GF-D8 (cell line): ENCODE data around the gene ZNF691.
"Not testable (repeated sequence)": the region's sequence is repeated elsewhere in the genome, so short reads cannot be mapped to it uniquely, and the experiment has no call there.

Experiments
- DNase-seq: peaks from one replicate; lab custom pipeline; 2025; lab: John Stamatoyannopoulos, UW

ZNF691 gene

DNA sequence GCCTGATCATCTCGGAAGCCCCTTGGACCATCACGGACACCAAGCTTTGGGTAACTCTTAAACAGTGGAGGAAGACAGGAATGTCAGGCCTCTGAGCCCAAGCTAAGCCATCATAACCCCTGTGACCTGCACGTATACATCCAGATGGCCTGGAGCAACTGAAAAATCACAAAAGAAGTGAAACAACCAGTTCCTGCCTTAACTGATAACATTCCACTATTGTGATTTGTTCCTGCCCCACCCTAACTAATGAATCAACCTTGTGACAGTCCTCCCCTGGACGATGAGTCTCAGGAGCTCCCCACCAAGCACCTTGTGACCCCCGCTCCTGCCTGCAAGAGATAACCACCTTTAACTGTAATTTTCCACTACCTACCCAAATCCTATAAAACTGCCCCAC lies 13.0 kb downstream of the ZNF691 start:
- not testable (repeated sequence) for DNase-seq

DNA sequence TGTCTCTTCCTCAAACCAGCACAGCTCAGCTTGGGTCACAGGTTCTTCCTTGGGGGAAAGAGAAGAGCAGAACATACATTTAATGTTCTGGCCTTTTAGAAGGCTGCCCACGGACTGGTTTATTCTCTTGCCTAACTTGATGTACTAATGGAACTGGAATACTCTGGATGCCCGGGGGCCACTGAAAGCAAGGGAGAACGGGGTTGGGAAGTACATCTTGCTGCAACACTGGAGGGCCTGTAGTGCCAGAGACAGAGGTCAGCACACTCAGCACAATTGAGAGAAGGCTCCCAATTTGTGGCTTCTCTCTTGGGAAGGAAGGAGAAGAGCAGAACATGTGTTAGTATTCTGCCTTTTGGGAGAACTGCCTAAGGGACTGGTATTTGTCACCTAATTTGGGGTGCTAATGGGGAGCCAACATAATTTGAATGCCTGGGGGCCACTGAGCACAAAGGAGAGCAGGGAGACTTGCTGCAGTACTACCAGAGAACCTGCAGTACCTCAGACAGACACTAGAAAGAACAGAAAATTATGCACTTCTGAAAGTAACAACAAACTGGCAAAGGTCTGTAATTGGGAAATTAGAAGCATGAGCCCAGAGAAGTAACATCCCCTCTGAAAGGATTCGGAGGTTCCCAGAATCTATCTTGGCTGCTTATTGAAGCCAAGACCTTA lies 14.1 kb downstream of the ZNF691 start:
- no peak for DNase-seq

DNA sequence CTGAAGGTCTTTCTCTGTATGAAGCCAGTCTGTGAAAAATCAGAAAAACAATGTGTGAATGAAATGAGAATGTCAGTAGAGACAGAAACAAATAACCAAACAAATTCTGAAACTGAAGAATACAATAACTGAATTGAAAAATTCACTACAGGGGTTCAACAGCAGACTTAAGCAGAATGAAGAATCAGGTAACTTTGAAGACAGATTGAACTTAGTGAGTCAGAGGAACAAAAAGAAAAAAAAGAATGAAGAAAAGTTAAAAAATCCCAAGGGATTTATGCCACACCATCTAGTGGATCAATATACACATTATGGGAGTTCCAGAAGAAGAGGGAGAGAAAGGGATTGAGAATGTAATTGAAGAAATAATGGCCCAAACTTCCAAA lies 14.6 kb downstream of the ZNF691 start:
- no peak for DNase-seq

DNA sequence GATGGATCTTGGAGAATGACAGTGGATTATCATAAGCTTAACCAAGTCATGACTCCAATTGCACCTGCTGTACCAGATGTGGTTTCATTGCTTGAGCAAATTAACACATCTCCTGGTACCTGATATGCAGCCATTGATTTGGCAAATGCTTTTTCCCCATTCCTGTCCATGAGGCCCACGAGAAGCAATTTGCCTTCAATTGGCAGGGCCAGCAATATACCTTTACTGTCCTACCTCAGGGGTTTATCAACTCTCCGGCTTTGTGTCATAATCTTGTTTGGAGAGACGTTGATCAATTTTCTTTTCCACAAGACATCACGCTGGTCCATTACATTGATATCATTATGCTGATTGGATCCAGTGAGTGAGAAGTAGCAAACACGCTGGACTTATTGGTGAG lies 20.1 kb downstream of the ZNF691 start:
- DNase-seq, result no peak

DNA sequence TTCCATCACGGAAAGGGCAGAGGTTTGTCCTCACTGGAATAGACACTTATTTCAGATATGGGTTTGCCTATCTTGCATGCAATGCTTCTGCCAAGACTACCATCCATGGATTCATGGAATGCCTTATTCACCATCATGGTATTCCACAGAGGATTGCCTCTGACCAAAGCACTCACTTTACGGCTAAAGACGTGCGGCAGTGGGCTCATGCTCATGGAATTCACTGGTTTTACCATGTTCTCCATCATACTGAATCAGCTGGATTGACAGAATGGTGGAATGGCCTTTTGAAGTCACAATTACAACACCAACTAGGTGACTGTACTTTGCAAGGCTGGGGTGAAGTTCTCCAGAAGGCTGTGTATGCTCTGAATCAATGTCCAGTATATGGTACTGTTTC lies 22.1 kb downstream of the ZNF691 start:
- not testable (repeated sequence) for DNase-seq

DNA sequence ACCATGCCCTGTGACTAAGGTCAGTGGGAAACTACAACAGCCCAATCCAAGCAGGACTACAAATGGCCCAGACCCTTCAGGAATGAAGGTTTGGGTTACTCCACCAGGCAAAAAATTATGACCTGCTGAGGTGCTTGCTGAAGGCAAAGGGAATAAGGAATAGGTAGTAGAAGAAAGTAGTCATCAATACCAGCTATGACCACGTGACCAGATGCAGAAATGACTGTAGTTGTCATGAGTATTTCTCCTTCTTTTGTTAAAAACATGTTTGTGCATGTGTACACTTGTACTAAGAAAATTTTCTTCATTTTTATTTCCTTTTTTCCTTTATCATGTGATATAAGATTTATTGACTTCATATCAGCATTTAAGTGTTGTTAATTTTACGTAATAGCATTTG lies 22.8 kb downstream of the ZNF691 start:
- not testable (repeated sequence) for DNase-seq

DNA sequence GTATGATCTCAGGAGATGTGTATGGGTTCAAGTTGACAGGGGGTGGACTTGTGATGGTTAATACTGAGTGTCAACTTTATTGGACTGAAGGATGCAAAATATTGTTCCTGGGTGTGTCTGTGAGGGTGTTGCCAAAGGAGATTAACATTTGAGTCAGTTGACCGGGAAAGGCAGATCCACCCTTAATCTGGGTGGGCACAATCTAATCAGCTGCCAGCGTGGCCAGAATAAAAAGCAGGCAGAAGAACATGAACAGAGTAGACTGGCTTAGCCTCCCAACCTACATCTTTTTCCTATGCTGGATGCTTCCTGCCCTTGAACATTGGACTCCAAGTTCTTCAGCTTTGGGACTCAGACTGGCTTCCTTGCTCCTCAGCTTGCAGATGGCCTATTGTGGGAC lies 23.3 kb downstream of the ZNF691 start:
- not testable (repeated sequence) for DNase-seq

DNA sequence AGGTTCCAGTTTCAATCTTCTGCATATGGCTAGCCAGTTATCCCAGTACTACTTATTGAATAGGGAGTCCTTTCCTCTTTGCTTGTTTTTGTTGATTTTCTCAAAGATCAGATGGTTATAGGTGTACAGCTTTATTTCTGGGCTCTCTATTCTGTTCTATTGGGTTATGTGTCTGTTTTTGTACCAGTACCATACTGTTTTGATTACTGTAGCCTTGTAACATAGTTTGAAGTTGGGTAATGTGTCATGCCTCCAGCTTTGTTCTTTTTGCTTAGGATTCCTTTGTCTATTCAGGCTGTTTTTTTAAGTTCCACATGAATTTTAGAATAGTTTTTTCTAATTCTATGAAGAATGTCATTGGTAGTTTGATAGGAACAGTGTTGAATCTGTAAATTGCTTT lies 26.7 kb downstream of the ZNF691 start:
- DNase-seq, result not testable (repeated sequence)

DNA sequence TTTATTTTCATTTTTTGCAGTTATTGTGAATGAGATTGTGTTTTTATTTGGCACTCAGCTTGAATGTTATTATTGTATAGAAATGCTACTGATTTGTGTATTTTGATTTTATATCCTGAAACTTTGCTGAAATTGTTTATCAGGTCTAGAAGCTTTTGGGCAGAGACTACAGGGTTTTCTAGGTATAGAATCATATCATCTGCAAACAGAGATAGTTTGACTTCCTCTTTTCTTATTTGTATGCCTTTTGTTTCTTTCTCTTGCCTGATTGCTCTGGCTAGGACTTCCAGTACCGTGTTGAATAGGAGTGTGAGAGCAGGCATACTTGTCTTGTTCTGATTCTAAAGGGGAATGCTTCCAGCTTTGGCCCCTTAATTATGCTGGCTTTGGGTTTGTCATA lies 27.3 kb downstream of the ZNF691 start:
- DNase-seq, result no peak

DNA sequence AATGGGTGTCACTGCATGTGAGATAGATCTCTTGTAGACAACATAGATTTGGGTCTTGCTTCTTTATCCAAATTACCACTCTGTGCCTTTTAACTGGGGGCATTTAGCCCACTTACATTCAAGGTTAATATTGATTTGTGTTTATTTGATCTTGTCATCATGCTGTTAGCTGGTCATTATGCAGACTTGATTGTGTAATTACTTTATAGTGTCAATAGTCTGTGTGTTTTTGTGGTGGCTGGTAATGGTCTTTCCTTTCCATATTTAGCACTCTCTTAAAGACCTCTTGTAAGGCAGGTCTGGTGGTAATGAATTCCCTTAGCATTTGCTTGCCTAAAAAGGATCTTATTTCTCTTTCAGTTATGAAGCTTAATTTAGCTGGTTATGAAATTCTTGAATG lies 29.6 kb downstream of the ZNF691 start:
- DNase-seq, result no peak

DNA sequence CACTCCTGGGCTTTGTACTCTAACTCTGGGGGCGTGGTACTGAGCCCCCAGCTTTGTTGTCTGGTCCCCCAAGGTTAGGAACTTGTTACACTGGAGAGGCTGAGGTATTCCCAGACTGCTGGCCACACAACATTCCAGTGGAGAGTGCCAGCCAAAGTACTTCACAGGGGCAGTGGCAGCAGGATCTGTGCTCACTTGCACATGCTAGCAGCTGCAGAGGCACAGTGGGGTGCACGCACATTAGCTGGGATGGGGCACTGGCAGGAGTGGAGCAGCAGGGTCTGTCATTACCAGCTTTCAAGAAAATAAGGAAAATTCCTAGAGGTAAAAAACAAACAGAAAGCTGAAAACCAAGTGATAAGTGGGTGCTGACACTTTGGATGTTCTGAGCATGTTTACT lies 31.0 kb downstream of the ZNF691 start:
- DNase-seq, result no peak

DNA sequence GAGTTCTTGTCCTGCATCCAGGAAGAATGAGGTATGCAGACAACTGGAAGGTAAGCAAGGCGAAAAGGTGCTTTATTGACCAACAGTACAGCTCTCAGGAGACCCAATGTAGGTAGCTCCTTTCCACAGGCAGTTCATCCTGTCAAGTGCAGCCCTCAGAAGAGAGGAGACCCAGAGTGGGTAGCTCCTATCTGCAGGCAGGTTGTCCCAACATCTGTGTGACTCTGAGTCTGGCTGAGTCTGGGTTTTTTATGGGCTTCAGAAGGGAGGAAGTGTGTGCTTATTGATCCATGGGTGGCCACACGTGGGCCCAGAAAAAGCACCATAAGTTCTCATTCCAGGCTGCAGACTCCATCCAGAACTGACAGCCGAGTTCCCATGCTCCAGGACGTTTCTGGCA lies 34.0 kb downstream of the ZNF691 start:
- no peak for DNase-seq

DNA sequence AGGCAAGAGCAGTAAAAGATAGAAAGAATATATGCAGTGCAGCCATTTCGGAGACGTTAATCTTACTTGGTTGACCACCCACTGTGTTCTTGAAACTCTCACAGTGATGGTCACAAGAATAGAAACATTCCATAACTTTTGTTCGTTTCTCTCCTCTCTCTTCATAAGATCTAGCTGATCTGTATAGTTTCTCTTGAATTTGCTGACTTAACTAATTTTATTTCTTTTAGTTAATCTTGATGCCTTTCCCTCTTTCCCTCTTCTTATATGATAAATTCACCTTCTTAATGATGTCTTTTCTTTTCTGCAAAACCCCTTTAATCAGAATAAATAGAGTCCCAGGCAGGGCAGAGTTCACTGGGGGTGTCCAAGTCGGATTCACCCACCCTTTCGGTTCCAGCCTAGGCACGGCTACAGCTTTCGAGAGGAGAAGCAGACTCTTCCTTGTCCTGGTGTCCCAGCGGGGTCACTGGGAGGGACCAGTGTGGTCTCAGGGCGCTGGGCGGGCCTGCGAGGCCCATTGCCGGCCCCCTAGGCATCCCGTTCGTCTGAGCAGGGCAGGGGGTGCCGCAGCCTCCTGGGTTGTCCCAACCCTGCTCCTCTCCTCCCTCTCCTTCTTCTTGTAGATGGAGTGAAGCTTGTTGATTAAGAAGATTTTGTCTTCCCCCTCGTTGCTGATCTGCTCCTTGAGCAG lies 39.8 kb downstream of the ZNF691 start:
- DNase-seq, result no peak

DNA sequence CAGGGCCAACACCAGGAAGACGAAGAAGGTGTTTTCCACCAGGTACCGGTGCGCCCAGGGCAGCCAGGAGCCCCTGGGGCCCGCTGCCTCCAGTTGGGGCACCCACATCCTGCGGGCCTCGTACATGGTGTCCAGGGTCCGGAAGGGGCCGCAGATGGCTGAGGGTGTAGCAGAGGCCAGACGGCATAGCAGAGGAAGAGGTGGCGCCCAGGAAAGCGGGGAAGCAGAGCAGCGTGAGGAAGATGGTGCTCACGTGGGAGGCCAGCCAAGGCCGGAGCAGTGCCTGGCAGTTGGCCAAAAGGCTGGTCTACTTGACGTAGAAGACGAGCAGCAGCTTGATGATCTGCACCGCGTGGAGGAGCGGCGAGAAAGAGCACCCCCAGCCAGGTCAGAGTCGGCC lies 40.4 kb downstream of the ZNF691 start:
- DNase-seq, result no peak

DNA sequence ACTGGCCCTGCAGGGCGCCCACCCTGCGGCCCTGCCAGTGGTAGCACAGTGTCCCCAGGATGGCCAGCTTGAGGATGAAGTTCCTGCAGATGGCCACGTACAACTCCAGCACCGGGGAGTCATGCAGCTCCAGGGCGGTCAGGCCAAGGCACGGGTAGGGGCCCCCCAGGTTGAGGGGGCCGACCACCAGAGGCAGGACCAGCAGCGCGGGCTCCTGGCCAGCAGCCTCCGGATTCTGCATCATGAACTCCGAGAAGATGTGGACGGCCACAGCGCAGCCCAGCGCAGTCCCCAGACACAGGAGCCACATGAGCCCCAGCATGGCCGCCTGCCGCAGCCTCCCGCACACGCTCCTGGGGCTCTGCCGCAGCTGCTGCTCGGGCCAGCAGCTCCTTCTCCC lies 41.0 kb downstream of the ZNF691 start:
- no peak for DNase-seq

DNA sequence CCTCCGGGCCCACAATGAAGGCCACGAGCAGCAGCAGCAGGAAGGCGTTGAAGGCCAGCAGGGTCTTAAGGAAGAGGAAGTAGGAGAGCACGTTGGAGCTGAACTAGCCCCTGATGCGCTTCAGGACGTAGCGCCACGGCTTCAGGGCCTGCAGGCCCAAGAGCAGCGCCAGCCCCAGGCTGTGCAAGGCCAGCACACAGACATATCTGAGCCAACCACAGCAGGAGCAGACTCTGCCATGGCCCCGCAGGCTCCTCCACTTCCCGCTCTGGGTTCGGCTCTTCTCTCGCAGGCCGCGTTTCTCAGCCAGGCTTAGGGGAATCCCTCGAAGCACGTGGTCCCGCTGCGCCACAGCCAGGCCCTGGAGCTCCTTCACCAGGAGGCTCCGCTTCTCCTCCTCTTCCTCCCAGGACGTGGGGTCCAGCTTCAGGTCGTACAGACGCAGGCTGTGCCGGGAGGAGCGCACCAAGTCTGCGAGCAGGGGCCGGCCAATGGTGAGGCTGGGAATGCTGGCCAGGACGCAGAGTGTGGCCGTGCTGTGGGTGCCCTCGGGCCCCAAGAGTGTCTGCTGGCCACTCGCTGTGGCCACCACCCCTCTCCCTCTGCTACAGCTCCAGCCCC lies 41.7 kb downstream of the ZNF691 start:
- no peak for DNase-seq

DNA sequence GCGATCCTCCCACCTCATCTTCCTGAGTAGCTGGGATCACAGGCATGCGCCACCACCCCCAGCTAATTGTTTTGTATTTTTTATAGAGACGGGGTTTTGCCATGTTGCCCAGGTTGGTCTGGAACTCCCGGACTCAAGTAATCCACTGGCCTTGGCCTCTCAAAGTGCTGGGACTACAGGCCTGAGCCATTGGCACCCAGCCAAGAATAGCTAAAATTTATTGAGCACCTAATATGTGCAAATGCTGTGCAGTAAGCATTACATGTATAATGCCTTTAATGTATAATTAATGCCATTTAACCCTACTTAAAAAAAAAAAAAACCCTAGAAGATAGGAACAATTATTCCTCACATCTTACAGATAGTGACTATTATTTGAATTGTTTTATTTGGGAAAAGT lies 42.9 kb downstream of the ZNF691 start:
- DNase-seq, result no peak

DNA sequence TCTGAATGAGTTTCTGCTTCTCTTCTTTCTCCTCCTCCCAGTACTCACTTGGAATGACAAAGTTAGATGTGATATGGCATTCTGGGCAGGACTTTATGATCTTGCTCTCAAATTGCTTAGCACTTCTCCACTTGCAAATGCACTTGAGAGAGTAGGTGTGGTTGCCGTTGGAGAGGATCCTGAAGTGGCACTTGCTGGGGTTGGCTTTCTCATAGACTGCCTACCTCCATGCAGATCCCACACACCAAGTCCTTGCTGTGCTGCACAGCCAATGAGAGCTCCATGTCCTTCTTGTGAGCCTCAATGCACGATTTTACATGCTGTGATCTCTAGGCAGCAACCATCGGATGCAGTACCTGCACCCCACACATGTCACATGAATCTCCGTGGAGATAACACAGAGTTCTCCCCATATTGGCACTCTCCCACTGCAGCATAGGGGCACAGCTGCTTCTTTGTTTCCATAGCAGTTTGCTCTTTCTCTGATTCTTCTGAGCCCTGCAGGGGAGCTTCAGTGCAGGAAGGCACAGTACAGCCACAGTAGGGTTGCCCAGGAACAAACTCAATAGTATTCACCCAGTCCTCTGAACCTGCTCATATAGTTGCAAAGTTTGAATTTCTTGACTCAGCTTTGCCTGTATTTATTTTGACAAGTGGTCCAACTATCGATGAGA lies 45.2 kb downstream of the ZNF691 start:
- no peak for DNase-seq

DNA sequence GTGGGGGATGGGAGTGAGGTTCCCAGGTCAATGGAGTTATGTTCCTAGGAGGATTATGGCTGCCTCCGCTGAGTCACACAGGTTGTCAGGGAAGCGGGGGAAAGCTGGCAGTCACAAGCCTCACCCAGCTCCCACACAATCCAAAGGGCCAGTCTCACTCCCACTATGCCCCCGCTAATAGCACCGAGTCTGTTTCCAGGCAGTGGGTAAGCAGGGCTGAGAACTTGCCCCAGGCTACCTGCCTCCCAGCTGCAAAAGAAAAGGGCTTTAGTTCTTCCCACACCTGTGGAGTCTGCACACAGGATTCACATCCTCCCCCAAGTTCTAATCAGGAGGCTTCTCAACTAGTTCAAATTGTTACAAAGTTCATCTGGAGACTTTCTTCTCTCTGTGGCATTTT lies 53.5 kb downstream of the ZNF691 start:
- DNase-seq, result not testable (repeated sequence)
